ENCODE data around the gene CFAP74. TPM values are rescaled to one million over a fixed set of nuclear protein-coding genes. Genes with fewer than 3 reads are reported as not detected.

The CFAP74 gene
- total and polyA plus RNA-seq, 9 of the 15 experiments (the other 6 are each of a cell fraction or from before 2014, with no cell fraction given) = 0.03 to 0.15 (median 0.05) TPM; not detected in 6

- CTCF ChIA-PET (ENCODE audit: low intra/inter-chr PET ratio) = no interaction called here
Measured at GRCh38 chr1:1997576-1997975, 6.0 kb downstream of the CFAP74 start.

GRCh38 chr1:1996207-1996651, 7.4 kb downstream of the CFAP74 start:
- no peaks in the 10 kb centered on the region for H4K20me1 ChIP-seq (replicated peaks; ENCODE audit: control insufficient read depth, insufficient read depth, low read length)
- ChIA-PET POLR2A (interaction anchor here (0.7 to 1.4 kb wide), 3 partner anchors 14 to 48 kb away, joined by 3 to 7 read pairs (median 5); no protein-coding TSS in a partner anchor), CTCF (ENCODE audit: low intra/inter-chr PET ratio) (no interaction called here)
- DNase-seq (ENCODE audit: extremely low read depth in 1 of 4, low spot score in 3 of 4) (no peak), FAIRE-seq (no peak), ATAC-seq (peak; percentile 78)
- H3K36me3 ChIP-seq (ENCODE audit: control insufficient read depth, insufficient read depth, low read length) = no peaks in the 10 kb centered on the region
- 0 out of 3 replicates have a peak overlapping the region, but pooled peaks have one; percentile 8 for H3K27ac ChIP-seq (ENCODE audit: extremely low read depth, low read depth, low read length)
- peak overlapping the region; percentile 77 for H2AFZ ChIP-seq (ENCODE audit: low read depth, low read length)
- BruUV-seq (replicated peaks) = no TSS peak
- H3K9me3 ChIP-seq (replicated peaks; ENCODE audit: control insufficient read depth, insufficient read depth, low read depth, low read length) = no peaks in the 10 kb centered on the region
- no peaks in the 10 kb centered on the region for H3K79me2 ChIP-seq (ENCODE audit: control insufficient read depth, insufficient read depth, low read length)
- H3K9me1 ChIP-seq (ENCODE audit: control insufficient read depth, insufficient read depth, low read length) = no peaks in the 10 kb centered on the region
- H3K4me2 ChIP-seq (ENCODE audit: insufficient read depth, low read length) = 0 out of 2 replicates have a peak overlapping the region, but pooled peaks have one; percentile 6
- in situ Hi-C loops (cut with MboI) = no loop called here
- 18% methylated on average over 12 of the region's 12 CpGs for WGBS (ENCODE audit: insufficient coverage, low coverage, missing lambda C conversion rate)
- intact Hi-C loops (cut with micrococcal nuclease) = no loop called here
- no peak overlapping the region for H3K9ac ChIP-seq (ENCODE audit: insufficient read depth in 1 of 2, low read depth in 2 of 2, low read length in 2 of 2)
- peaks cover 10 to 39% of the 10 kb centered on the region in 2 experiments for H3K27me3 ChIP-seq (ENCODE audit: control insufficient read depth in 2 of 2, insufficient read depth in 2 of 2, low read length in 2 of 2)
- no peak overlapping the region for H3K4me3 ChIP-seq
- H3K4me1 ChIP-seq (replicated peaks in 1 of 2; ENCODE audit: control insufficient read depth in 2 of 2, insufficient read depth in 2 of 2, low read length in 2 of 2) = peaks cover 3 to 6% of the 10 kb centered on the region in 2 experiments; a peak in 2 of 5 replicates
- peak; percentile 65; the same call in 1 of the 2 replicates for TF ChIP-seq EP300 (IDR thresholded peaks at IDR 0.05; ENCODE audit: low read length)
- TF ChIP-seq TARDBP (IDR thresholded peaks at IDR 0.05) = no peak
- TF ChIP-seq SAP30 (IDR thresholded peaks at IDR 0.05; ENCODE audit: borderline replicate concordance, insufficient read depth, low read depth, low read length, poor library complexity, severe bottlenecking) = no peak
- TF ChIP-seq FOXJ3 (CRISPR knock-in tag; IDR thresholded peaks at IDR 0.05) = no peak
- no peak for TF ChIP-seq SUPT5H (IDR thresholded peaks at IDR 0.05)
- no peak for TF ChIP-seq CBFB (CRISPR knock-in tag; IDR thresholded peaks at IDR 0.05)
- TF ChIP-seq ZNF668 (CRISPR knock-in tag; IDR thresholded peaks at IDR 0.05) = no peak
- TF ChIP-seq ZHX1 (conservative IDR thresholded peaks at IDR 0.05; ENCODE audit: low read length) = no peak
- 0 out of 2 replicates have a peak, but pooled peaks have one; percentile 59 for TF ChIP-seq ZNF449 (CRISPR knock-in tag; IDR thresholded peaks at IDR 0.05)

More at GRCh38 chr1:1997576-1997975, 6.0 kb downstream of the CFAP74 start:
- H2AFZ ChIP-seq (ENCODE audit: low read depth, low read length) = no peak overlapping the region
- H3K27ac ChIP-seq (ENCODE audit: extremely low read depth, low read depth, low read length) = no peak overlapping the region
- no peaks in the 10 kb centered on the region for H4K20me1 ChIP-seq (replicated peaks; ENCODE audit: control insufficient read depth, insufficient read depth, low read length)
- intact Hi-C loops (cut with micrococcal nuclease) = no loop called here
- no peak overlapping the region for H3K4me3 ChIP-seq
- H3K9me1 ChIP-seq (ENCODE audit: control insufficient read depth, insufficient read depth, low read length) = no peaks in the 10 kb centered on the region
- DNase-seq (ENCODE audit: extremely low read depth in 1 of 4, low spot score in 3 of 4) (no peak), ATAC-seq (no peak), FAIRE-seq (no peak)
- no peaks in the 10 kb centered on the region for H3K79me2 ChIP-seq (ENCODE audit: control insufficient read depth, insufficient read depth, low read length)
- TF ChIP-seq KLF13 (tag; IDR thresholded peaks at IDR 0.05; ENCODE audit: borderline replicate concordance, low read depth) (no peak), NFXL1 (CRISPR knock-in tag; IDR thresholded peaks at IDR 0.05) (no peak), MXD1 (CRISPR knock-in tag; IDR thresholded peaks at IDR 0.05; ENCODE audit: borderline replicate concordance, poor library complexity, severe bottlenecking) (no peak)
- H3K9ac ChIP-seq (ENCODE audit: insufficient read depth in 1 of 2, low read depth in 2 of 2, low read length in 2 of 2) = no peak overlapping the region
- POLR2A ChIA-PET = interaction anchor here (1.4 kb wide), 1 partner anchor 23 kb away, joined by 3 read pairs; no protein-coding TSS in a partner anchor
- no peaks in the 10 kb centered on the region for H3K9me3 ChIP-seq (replicated peaks; ENCODE audit: control insufficient read depth, insufficient read depth, low read depth, low read length)
- H3K4me1 ChIP-seq (replicated peaks in 1 of 2; ENCODE audit: control insufficient read depth in 2 of 2, insufficient read depth in 2 of 2, low read length in 2 of 2) = peaks cover 3 to 6% of the 10 kb centered on the region in 2 experiments; a peak in 4 of 5 replicates
- peaks cover 10 to 34% of the 10 kb centered on the region in 2 experiments for H3K27me3 ChIP-seq (ENCODE audit: control insufficient read depth in 2 of 2, insufficient read depth in 2 of 2, low read length in 2 of 2)
- no TSS peak for BruUV-seq (replicated peaks)
- H3K4me2 ChIP-seq (ENCODE audit: insufficient read depth, low read length) = no peak overlapping the region
- 16% methylated on average over 6 of the region's 6 CpGs for WGBS (ENCODE audit: insufficient coverage, low coverage, missing lambda C conversion rate)
- H3K36me3 ChIP-seq (ENCODE audit: control insufficient read depth, insufficient read depth, low read length) = no peaks in the 10 kb centered on the region
- in situ Hi-C loops (cut with MboI) = no loop called here
